A673 (cell line): ENCODE measurements around the gene INTS1.

Experiments
- CTCF ChIP-seq: fragments of 300-800, 200-600 bp; sonication (generic); conservative IDR thresholded peaks from 2 replicates; pipeline ENCODE4 v1.5.1; 2017; ENCODE audit warnings: low read depth, mild to moderate bottlenecking, antibody characterized with exemption, low read length, moderate library complexity, mixed read lengths
- EZH2 ChIP-seq: fragments of 200-600 bp; sonication (generic); IDR thresholded peaks from 2 replicates; pipeline ENCODE4 v1.6.1; 2017; ENCODE audit warnings: borderline replicate concordance, low read depth, mild to moderate bottlenecking, mixed read lengths, antibody characterized with exemption, low read length; ENCODE audit not compliant: poor library complexity, severe bottlenecking

GRCh38 chr7:1535701-1536454 is 31.7 kb upstream of the INTS1 start:
- no peak for TF ChIP-seq CTCF
- TF ChIP-seq EZH2: no peak
